ENCODE measurements around the gene IL11.

DNA sequence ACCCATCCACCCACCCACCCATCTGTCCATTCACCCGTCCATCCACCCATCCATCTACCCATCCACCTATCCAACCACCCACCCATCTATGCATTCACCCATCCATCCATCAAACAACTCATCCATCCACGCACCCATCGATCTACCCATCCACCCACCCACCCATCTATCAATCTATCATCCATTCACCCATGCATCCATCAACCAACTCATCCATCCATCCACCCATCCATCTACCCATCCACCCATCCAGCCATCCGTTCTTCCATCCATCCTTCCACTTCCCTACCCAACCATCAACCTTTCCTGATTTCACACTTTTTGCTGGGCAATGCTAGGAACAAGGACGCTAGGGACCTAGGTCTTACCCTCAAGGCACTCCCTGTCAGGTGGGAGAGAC lies 11.8 kb upstream of the IL11 start:
- TF ChIP-seq, protein P1, sequence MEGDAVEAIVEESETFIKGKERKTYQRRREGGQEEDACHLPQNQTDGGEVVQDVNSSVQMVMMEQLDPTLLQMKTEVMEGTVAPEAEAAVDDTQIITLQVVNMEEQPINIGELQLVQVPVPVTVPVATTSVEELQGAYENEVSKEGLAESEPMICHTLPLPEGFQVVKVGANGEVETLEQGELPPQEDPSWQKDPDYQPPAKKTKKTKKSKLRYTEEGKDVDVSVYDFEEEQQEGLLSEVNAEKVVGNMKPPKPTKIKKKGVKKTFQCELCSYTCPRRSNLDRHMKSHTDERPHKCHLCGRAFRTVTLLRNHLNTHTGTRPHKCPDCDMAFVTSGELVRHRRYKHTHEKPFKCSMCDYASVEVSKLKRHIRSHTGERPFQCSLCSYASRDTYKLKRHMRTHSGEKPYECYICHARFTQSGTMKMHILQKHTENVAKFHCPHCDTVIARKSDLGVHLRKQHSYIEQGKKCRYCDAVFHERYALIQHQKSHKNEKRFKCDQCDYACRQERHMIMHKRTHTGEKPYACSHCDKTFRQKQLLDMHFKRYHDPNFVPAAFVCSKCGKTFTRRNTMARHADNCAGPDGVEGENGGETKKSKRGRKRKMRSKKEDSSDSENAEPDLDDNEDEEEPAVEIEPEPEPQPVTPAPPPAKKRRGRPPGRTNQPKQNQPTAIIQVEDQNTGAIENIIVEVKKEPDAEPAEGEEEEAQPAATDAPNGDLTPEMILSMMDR (IDR thresholded peaks at IDR 0.05): no peak
- no peak for TF ChIP-seq POLR2A (IDR thresholded peaks at IDR 0.05)

Measured in Peyer's patch (tissue), 4 donors.